DOHH2 (cell line): ENCODE data around the gene APMAP.

ENCODE experiments used
- CTCF ChIP-seq: fragments of 200-600 bp; sonication (generic); IDR thresholded peaks from one replicate; pipeline ENCODE4 v1.5.1; 2014; ENCODE audit warnings: antibody characterized with exemption, mild to moderate bottlenecking, low read depth, low read length; ENCODE audit not compliant: poor library complexity, severe bottlenecking
- EZH2phosphoT487 ChIP-seq: fragments of 200-600 bp; sonication (generic); IDR thresholded peaks from 2 replicates; pipeline ENCODE4 v1.6.1; 2017; ENCODE audit warnings: borderline replicate concordance, mild to moderate bottlenecking, antibody characterized with exemption, low read length, moderate library complexity, mixed read lengths

- no peak for TF ChIP-seq CTCF
- no peak for TF ChIP-seq EZH2phosphoT487
Observed at GRCh38 chr20:25039697-25040437, 47.3 kb upstream of the APMAP start.
